IPS-11a (cell line): Measurements from ENCODE around the gene LTB.

Experiments used
- H3K4me3 ChIP-seq: one replicate; pipeline ENCODE4 v1.5.1; 2013; ENCODE audit warnings: low read depth, low read length, control low read depth

The LTB gene

GRCh38 chr6:31531771-31532643 is 50.2 kb downstream of the LTB start:
- H3K4me3 ChIP-seq, result no peak overlapping the region

GRCh38 chr6:31531162-31531561 is 51.1 kb downstream of the LTB start:
- no peak overlapping the region for H3K4me3 ChIP-seq

GRCh38 chr6:31530659-31531058 is 51.6 kb downstream of the LTB start:
- no peak overlapping the region for H3K4me3 ChIP-seq
